Measurements from ENCODE around the gene CLSTN3. TPM values are rescaled to one million over a fixed set of nuclear protein-coding genes. Genes with fewer than 3 reads are reported as not detected.

The CLSTN3 gene
- total RNA-seq, 4 donors from 2014 or later: 18.0 to 53.4 (median 37.3) TPM

- H3K4me3 ChIP-seq (replicated peaks in 1 of 3): no peak overlapping the region
- H3K27me3 ChIP-seq: no peaks in the 10 kb centered on the region
- no peak for DNase-seq
- 96 to 97% methylated on average over 17 of the region's 17 CpGs for WGBS, 2 donors
- peaks cover 0 to 4% of the 10 kb centered on the region in 2 donors for H3K36me3 ChIP-seq
- intact Hi-C loops (cut with DNase I): no loop called here
- H3K27ac ChIP-seq: no peak overlapping the region
- peaks cover 10 to 11% of the 10 kb centered on the region in 2 donors for H3K4me1 ChIP-seq
- TF ChIP-seq CTCF (IDR thresholded peaks at IDR 0.05) (no peak), POLR2A (IDR thresholded peaks at IDR 0.05) (no peak)
- H3K9me3 ChIP-seq: no peaks in the 10 kb centered on the region
These were observed 27.2 kb downstream of the CLSTN3 start for GRCh38 chr12:7157391-7157790.

GRCh38 chr12:7158781-7159609 is 28.8 kb downstream of the CLSTN3 start:
- H3K9me3 ChIP-seq: no peaks in the 10 kb centered on the region
- H3K4me3 ChIP-seq (replicated peaks in 1 of 3): no peak overlapping the region
- no peak for DNase-seq
- intact Hi-C loops (cut with DNase I): no loop called here
- H3K27me3 ChIP-seq: no peaks in the 10 kb centered on the region
- H3K27ac ChIP-seq: no peak overlapping the region
- peaks cover 10 to 17% of the 10 kb centered on the region in 2 donors for H3K4me1 ChIP-seq
- peaks cover 0 to 4% of the 10 kb centered on the region in 2 donors for H3K36me3 ChIP-seq
- 89 to 95% methylated on average over 9 of the region's 10 CpGs for WGBS, 2 donors
- TF ChIP-seq POLR2A (IDR thresholded peaks at IDR 0.05) (no peak), CTCF (IDR thresholded peaks at IDR 0.05) (no peak)

- no peak for DNase-seq
- Histone ChIP-seq H3K4me1 (peaks cover 10 to 17% of the 10 kb centered on the region in 2 donors), H3K27me3 (no peaks in the 10 kb centered on the region), H3K9me3 (no peaks in the 10 kb centered on the region), H3K4me3 (replicated peaks in 1 of 3) (no peak overlapping the region), H3K36me3 (peaks cover 0 to 4% of the 10 kb centered on the region in 2 donors), H3K27ac (no peak overlapping the region)
- TF ChIP-seq POLR2A (IDR thresholded peaks at IDR 0.05) (no peak), CTCF (IDR thresholded peaks at IDR 0.05) (no peak)
- WGBS, 2 donors: 72 to 73% methylated on average over 7 of the region's 7 CpGs
- intact Hi-C loops (cut with DNase I): no loop called here
These were observed 30.0 kb downstream of the CLSTN3 start for GRCh38 chr12:7160183-7160582.

GRCh38 chr12:7161327-7161726 is 31.2 kb downstream of the CLSTN3 start:
- no peak overlapping the region for H3K4me3 ChIP-seq (replicated peaks in 1 of 3)
- intact Hi-C loops (cut with DNase I): no loop called here
- WGBS, 2 donors: 80 to 89% methylated on average over 4 of the region's 4 CpGs
- no peaks in the 10 kb centered on the region for H3K27me3 ChIP-seq
- H3K9me3 ChIP-seq: no peaks in the 10 kb centered on the region
- no peak overlapping the region for H3K27ac ChIP-seq
- H3K4me1 ChIP-seq: peaks cover 0 to 6% of the 10 kb centered on the region in 2 donors
- peaks cover 0 to 4% of the 10 kb centered on the region in 2 donors for H3K36me3 ChIP-seq
- no peak for DNase-seq
- TF ChIP-seq CTCF (IDR thresholded peaks at IDR 0.05) (no peak), POLR2A (IDR thresholded peaks at IDR 0.05) (no peak)

- H3K9me3 ChIP-seq: no peaks in the 10 kb centered on the region
- H3K36me3 ChIP-seq: peaks cover 0 to 4% of the 10 kb centered on the region in 2 donors
- H3K27me3 ChIP-seq: no peaks in the 10 kb centered on the region
- intact Hi-C loops (cut with DNase I): no loop called here
- no peak overlapping the region for H3K27ac ChIP-seq
- WGBS, 2 donors: 88% methylated on average over 5 of the region's 5 CpGs
- no peak for DNase-seq
- H3K4me3 ChIP-seq (replicated peaks in 1 of 3): no peak overlapping the region
- H3K4me1 ChIP-seq: peaks cover 0 to 6% of the 10 kb centered on the region in 2 donors
- TF ChIP-seq POLR2A (IDR thresholded peaks at IDR 0.05) (no peak), CTCF (IDR thresholded peaks at IDR 0.05) (no peak)
These were observed 31.6 kb downstream of the CLSTN3 start for GRCh38 chr12:7161811-7162210.

All from thyroid gland (tissue), 4 donors.